BE2C (cell line): ENCODE measurements around the gene GNAT2.

ENCODE experiments used
- DNase-seq: peaks from one replicate; pipeline ENCODE4 v3.0.0-alpha.2; 2020
- H3K27me3 ChIP-seq: fragments of 250-450 bp; sonication (Bioruptor Pico); 2 replicates; pipeline ENCODE4 v1.5.1; 2020; ENCODE audit warnings: mild to moderate bottlenecking
- H3K36me3 ChIP-seq: fragments of 250-450 bp; sonication (Bioruptor Pico); 2 replicates; pipeline ENCODE4 v1.5.1; 2020; ENCODE audit warnings: mild to moderate bottlenecking
- H3K4me1 ChIP-seq: fragments of 250-450 bp; sonication (Bioruptor Pico); 2 replicates; pipeline ENCODE4 v1.5.1; 2020
- H3K4me3 ChIP-seq: 2 replicates; pipeline ENCODE4 v1.5.1; 2011; ENCODE audit warnings: low read depth, low read length
- H3K9me3 ChIP-seq: fragments of 250-450 bp; sonication (Bioruptor Pico); 2 replicates; pipeline ENCODE4 v1.5.1; 2020
- TF ChIP-seq, protein P1 (sequence below): IDR thresholded peaks from 2 replicates; pipeline ENCODE4 v1.5.1; 2012; ENCODE audit warnings: mild to moderate bottlenecking, low read depth, low read length

GNAT2 gene

DNA sequence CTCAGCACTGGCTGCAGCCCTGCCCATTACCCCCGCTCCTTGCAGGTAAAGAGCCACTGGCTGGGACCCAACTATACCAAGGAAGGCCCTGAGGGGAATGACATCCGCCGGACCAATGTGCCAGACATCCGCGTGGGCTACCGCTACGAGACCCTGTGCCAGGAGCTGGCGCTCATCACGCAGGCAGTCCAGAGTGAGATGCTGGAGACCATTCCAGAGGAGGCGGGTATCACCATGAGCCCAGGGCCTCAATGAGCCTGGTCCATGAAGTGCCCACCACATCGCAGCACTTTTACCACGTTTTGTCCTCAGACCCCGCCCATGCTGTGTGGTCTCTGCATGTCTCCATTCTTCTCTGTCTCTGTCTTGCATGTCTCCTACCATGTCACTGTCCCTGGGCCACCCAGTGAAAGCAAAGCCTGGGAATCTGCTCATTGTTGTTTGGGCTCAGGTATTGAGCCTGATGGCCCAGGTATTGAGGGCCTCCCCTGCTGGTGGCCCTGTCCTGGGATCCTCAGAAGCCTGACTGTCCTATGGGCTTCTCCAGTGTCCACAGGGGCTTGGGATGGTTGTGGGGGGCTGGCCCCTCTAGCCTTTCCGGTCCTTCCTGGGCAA is 11.6 kb upstream of the GNAT2 start:
- no peaks in the 10 kb centered on the region for H3K9me3 ChIP-seq
- TF ChIP-seq, protein P1, sequence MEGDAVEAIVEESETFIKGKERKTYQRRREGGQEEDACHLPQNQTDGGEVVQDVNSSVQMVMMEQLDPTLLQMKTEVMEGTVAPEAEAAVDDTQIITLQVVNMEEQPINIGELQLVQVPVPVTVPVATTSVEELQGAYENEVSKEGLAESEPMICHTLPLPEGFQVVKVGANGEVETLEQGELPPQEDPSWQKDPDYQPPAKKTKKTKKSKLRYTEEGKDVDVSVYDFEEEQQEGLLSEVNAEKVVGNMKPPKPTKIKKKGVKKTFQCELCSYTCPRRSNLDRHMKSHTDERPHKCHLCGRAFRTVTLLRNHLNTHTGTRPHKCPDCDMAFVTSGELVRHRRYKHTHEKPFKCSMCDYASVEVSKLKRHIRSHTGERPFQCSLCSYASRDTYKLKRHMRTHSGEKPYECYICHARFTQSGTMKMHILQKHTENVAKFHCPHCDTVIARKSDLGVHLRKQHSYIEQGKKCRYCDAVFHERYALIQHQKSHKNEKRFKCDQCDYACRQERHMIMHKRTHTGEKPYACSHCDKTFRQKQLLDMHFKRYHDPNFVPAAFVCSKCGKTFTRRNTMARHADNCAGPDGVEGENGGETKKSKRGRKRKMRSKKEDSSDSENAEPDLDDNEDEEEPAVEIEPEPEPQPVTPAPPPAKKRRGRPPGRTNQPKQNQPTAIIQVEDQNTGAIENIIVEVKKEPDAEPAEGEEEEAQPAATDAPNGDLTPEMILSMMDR: no peak
- no peak for DNase-seq
- H3K4me1 ChIP-seq: peaks cover 39% of the 10 kb centered on the region
- H3K27me3 ChIP-seq: no peaks in the 10 kb centered on the region
- no peak overlapping the region for H3K4me3 ChIP-seq
- H3K36me3 ChIP-seq: peaks cover 59% of the 10 kb centered on the region

DNA sequence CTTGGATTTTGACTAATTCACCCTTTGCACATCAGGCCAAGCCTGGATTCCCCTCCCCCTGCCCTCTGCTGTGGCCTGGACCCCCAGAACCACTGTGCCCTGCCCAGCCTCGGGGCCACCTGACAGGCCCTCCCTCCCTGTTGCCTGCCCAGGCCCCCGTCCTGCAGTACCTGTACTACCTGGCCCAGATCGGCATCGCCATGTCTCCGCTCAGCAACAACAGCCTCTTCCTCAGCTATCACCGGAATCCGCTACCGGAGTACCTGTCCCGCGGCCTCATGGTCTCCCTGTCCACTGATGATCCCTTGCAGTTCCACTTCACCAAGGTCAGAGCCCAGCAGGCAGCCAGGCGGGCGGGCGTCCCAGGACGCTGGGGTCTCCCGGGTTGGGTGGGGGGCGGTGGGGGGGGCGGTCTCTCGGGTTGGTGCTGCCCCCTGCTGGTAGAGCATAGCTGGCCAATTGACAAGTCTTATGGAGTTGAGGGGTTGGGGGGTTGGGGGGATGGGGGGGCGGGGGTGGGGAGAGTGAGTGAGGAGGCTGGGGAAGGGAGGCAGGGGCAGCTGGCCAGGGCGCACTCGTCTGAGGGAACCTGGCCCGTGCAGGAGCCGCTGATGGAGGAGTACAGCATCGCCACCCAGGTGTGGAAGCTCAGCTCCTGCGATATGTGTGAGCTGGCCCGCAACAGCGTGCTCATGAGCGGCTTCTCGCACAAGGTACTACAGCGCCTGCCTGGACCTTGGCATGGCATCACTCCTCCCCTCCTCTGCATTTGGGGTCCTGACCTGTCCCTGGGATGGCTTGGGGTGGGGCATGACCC is 10.9 kb upstream of the GNAT2 start:
- Histone ChIP-seq H3K9me3 (no peaks in the 10 kb centered on the region), H3K4me1 (peaks cover 34% of the 10 kb centered on the region), H3K4me3 (no peak overlapping the region), H3K36me3 (peaks cover 66% of the 10 kb centered on the region), H3K27me3 (no peaks in the 10 kb centered on the region)
- no peak for DNase-seq
- TF ChIP-seq, protein P1: peak; percentile 15; the same call in 1 of the 2 replicates

DNA sequence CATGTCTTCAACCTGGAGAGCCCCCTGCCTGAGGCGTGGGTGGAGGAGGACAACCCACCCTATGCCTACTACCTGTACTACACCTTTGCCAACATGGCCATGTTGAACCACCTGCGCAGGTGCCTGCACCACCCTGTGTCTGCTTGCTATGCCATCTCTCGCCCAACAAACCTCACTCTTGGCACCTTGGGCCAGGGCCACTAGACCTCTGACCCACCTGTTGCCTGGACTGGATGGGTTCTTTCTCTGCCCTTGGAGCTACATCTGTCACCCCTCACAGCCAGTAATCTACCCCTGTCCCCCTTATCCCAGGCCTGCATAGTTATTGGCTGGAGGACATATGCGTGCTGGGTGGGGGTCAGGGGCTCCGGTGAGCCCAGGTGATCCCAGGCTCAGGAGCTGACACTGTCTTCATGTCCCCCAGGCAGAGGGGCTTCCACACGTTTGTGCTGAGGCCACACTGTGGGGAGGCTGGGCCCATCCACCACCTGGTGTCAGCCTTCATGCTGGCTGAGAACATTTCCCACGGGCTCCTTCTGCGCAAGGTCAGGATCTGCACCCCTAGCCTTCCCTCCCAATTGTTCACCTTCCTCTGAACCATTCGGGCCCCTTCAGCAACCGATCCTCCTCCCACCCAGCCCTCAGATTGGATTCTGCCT is 10.1 kb upstream of the GNAT2 start:
- DNase-seq: no peak
- TF ChIP-seq, protein P1: no peak
- peaks cover 39% of the 10 kb centered on the region for H3K4me1 ChIP-seq
- peaks cover 70% of the 10 kb centered on the region for H3K36me3 ChIP-seq
- H3K9me3 ChIP-seq: no peaks in the 10 kb centered on the region
- H3K27me3 ChIP-seq: no peaks in the 10 kb centered on the region
- no peak overlapping the region for H3K4me3 ChIP-seq

DNA sequence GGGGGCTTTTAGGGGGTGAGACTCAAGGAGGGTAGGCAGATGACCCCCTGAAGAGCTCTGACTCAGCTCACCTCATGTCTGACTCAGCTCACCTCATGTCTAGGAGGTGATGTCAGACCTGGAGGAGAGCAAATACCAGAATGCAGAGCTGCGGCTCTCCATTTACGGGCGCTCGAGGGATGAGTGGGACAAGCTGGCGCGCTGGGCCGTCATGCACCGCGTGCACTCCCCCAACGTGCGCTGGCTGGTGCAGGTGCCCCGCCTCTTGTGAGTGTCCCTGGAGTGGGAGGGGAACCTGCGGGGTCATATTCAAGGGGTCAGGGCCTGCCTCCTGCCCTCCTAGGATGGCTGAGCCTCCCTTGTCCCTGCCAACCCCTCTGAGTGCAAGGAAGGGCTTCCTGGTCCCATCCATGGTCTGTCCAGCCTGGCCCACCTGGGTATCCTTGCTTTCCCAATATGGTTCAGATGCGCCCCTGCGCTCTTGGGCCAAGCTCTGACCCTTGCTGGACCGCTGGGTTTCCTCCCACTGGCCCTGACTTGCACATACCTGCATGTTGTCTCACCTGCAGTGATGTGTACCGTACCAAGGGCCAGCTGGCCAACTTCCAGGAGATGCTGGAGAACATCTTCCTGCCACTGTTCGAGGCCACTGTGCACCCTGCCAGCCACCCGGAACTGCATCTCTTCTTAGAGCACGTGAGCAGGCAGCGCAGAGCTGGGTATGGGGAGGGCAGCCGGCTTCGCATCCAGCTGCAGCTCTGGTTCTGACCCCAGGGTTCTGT is 9.3 kb upstream of the GNAT2 start:
- no peak for DNase-seq
- peaks cover 70% of the 10 kb centered on the region for H3K36me3 ChIP-seq
- no peak overlapping the region for H3K4me3 ChIP-seq
- H3K4me1 ChIP-seq: peaks cover 47% of the 10 kb centered on the region
- TF ChIP-seq, protein P1: no peak
- H3K9me3 ChIP-seq: no peaks in the 10 kb centered on the region
- H3K27me3 ChIP-seq: no peaks in the 10 kb centered on the region

DNA sequence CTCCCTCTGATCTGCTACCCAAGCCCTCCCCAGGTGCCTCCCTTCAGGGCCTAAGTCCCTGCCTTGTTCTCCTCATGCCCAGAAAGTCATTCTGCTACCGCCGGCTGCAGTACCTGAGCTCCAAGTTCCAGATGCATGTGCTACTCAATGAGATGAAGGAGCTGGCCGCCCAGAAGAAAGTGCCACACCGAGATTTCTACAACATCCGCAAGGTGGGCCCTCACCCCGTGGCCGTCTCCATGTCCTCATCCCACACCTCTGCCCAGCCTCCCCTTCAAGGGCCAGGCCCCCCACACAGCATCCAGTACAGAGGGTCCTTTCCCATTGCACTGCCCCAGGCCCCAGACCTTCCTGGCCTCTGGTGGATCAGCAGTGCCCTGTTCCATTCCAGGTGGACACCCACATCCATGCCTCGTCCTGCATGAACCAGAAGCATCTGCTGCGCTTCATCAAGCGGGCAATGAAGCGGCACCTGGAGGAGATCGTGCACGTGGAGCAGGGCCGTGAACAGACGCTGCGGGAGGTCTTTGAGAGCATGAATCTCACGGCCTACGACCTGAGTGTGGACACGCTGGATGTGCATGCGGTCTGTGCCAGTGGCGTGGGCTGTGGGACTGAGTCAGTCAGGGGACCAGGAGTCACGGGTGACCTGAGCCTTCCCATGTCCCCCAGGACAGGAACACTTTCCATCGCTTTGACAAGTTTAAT is 8.4 kb upstream of the GNAT2 start:
- TF ChIP-seq, protein P1: no peak
- no peaks in the 10 kb centered on the region for H3K9me3 ChIP-seq
- no peak overlapping the region for H3K4me3 ChIP-seq
- peaks cover 49% of the 10 kb centered on the region for H3K4me1 ChIP-seq
- DNase-seq: no peak
- H3K27me3 ChIP-seq: no peaks in the 10 kb centered on the region
- H3K36me3 ChIP-seq: peaks cover 70% of the 10 kb centered on the region
